ENCODE data around the gene CLEC2L.
"Not testable (repeated sequence)": the region's sequence is repeated elsewhere in the genome, so short reads cannot be mapped to it uniquely, and the experiment has no call there.

The CLEC2L gene

DNA sequence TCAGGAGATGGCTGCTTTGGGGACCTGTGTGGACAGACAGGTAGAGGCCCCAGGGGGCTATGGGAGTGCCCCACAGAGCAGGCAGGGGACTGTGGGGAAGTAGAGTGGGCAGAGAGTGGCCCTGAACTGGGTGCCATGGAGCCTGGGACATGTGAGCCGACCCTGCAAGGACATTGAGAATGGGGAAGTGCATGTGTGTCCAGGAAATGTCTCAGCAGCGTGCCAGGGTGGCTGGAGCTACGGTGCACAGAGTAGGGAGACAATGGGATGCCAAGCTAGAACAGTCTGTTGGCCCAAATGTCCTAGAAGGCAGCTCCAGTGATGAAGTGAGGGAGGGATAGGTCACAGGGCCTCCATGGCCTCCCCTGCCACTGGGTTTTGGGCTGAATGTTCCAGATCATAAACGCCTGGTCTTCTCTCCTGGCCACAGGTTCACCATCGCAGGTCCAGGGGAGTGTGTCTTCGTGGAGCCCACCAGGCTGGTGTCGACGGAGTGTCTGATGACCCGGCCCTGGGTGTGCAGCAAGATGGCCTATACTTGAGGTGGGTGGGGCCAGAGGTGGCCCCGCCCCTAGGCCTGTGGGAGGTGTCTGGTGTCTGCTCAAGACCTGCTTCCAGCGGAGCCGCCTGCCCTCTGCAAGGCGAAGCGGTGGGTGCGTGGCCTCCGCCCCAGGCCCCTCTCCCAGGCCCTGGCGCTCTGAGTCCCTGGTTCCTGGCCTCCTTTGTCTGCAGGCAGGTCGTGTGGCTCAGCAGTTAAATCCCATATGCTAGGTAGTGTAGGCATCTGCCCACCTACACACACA is 20.5 kb downstream of the CLEC2L start:
- in situ Hi-C loops (cut with HindIII; ENCODE audit: low sequenced_read_pairs) = no loop called here
- DNase-seq (ENCODE audit: low read depth) = no peak

DNA sequence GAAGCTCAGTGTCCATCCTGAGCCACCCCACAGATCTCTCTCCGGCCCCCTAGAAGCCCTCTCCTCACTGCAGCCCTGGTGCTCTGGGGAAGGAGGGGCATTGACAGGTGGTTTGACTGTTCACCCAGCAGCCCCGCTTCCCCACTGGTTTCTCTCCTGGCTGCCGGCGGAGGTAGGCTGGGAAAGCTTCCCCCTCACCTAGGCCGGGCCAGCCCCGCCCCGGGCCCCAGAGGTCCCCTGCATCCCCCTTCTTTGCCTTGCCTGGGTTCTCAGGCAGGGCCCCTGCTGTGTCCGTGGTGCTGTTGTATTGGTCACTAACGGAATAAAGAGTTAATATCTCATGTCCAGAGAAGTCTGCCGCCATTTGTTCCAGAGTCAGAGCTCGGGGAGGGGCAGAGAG is 21.2 kb downstream of the CLEC2L start:
- no peak for DNase-seq (ENCODE audit: low read depth)
- H3K4me3 ChIP-seq (ENCODE audit: low read depth, low read length) = no peak overlapping the region
- in situ Hi-C loops (cut with HindIII; ENCODE audit: low sequenced_read_pairs) = no loop called here
- TF ChIP-seq, protein P1, sequence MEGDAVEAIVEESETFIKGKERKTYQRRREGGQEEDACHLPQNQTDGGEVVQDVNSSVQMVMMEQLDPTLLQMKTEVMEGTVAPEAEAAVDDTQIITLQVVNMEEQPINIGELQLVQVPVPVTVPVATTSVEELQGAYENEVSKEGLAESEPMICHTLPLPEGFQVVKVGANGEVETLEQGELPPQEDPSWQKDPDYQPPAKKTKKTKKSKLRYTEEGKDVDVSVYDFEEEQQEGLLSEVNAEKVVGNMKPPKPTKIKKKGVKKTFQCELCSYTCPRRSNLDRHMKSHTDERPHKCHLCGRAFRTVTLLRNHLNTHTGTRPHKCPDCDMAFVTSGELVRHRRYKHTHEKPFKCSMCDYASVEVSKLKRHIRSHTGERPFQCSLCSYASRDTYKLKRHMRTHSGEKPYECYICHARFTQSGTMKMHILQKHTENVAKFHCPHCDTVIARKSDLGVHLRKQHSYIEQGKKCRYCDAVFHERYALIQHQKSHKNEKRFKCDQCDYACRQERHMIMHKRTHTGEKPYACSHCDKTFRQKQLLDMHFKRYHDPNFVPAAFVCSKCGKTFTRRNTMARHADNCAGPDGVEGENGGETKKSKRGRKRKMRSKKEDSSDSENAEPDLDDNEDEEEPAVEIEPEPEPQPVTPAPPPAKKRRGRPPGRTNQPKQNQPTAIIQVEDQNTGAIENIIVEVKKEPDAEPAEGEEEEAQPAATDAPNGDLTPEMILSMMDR (IDR thresholded peaks at IDR 0.05; ENCODE audit: low read depth, low read length, missing control alignments) = no peak

More for the DNA sequence above, 20.5 kb downstream of the CLEC2L start:
- TF ChIP-seq, protein P1 (IDR thresholded peaks at IDR 0.05; ENCODE audit: low read depth, low read length, missing control alignments) = no peak
- H3K4me3 ChIP-seq (ENCODE audit: low read depth, low read length) = no peak overlapping the region

DNA sequence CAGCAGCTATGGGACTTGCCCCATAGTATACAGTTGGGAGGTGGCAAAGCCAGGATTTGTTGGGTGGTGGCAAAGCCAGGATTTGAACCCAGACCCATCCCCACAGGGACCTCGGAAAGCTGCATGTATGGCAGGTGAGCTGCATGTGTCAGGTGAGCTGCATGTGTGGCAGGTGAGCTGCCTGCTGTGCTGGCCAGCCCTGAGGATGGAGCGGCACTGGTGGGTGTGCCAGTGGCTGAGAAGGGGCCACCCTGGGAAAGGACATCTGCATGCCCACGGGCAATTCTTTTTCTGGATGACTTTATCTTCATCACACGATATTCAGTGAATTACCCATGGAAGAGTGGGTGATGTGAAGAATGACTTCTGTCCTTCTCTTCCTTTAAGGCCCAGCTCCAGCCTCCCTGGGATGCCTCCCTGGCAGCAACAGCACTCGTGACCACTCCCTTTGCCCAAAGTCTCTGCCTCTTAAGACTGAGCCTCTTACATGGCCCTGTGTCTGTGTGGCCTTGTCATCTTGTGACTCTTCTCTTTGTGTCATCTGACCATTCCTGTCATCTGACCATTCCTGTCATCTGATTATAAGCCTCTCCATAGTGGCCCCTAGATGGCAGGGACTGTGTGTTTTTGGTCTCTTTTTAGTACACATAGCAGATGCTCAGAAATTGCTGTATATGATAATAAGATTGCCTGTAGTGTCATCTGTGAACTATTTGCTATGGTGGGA is 25.0 kb downstream of the CLEC2L start:
- no peak for DNase-seq (ENCODE audit: low read depth)
- TF ChIP-seq, protein P1 (IDR thresholded peaks at IDR 0.05; ENCODE audit: low read depth, low read length, missing control alignments) = no peak
- H3K4me3 ChIP-seq (ENCODE audit: low read depth, low read length) = no peak overlapping the region
- in situ Hi-C loops (cut with HindIII; ENCODE audit: low sequenced_read_pairs) = no loop called here

DNA sequence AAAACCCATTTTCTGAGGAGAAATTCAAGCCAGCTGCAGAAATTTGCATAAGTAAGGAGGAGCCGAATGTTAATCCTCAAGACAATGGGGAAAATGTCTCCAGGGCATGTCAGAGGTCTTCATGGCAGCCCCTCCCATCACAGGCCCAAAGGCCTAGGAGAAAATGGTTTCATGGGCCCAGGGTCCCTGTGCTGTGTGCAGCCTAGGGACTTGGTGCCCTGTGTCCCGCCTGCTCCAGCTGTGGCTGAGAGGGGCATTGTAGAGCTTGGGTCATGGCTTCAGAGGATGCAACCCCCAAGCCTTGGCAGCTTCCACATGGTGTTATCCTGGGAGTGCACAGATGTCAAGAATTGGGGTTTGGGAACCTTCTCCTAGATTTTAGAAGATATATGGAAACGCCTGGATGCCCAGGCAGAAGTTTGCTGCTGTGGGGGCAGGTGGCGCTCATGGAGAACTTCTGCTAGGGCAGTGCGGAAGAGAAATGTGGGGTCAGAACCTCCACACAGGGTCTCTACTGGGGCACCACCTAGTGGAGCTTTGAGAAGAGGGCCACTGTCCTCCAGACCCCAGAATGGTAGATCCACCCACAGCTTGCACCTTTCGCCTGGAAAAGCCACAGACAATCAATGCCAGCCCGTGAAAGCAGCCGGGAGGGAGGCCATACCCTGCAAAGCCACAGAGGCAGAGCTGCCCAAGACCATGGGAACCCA is 30.7 kb downstream of the CLEC2L start:
- in situ Hi-C loops (cut with HindIII; ENCODE audit: low sequenced_read_pairs); H3K4me3 ChIP-seq (ENCODE audit: low read depth, low read length); DNase-seq (ENCODE audit: low read depth): not testable (repeated sequence)

DNA sequence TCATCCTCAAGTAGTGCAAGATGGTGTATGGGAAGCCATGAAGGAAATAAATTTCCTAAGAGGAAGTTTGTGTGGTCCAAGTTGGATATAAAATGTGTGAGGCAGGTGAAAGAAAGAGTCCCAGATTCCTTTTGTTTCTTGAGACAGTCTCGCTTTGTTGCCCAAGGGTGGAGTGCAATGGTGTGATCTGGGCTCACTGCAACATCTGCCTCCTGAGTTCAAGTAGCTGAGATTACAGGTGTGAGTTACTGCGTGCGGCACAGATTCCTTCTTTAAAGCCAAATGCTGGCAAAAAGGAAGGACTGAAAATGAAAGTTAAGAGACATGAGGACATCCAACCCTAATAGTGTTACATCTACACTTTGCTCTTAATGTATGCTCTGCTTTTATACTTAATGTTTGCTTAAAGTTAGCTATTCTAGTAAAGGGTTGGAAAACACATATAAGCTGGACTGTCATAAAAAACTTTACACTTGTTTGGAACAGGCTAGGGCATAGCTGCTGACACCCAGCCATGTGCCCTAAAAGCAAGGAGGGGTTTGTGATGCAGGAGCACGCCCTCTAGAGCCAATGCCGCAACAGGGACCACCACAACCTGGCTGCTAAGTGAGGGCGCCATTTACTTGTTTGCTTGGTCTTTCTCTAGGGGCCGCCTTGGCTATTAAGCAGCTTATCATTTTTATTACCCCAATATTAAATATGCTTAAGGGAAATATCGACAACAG is 34.5 kb downstream of the CLEC2L start:
- in situ Hi-C loops (cut with HindIII; ENCODE audit: low sequenced_read_pairs) = no loop called here
- TF ChIP-seq, protein P1 (IDR thresholded peaks at IDR 0.05; ENCODE audit: low read depth, low read length, missing control alignments) = peak; percentile 10
- DNase-seq (ENCODE audit: low read depth) = no peak
- H3K4me3 ChIP-seq (ENCODE audit: low read depth, low read length) = no peak overlapping the region

DNA sequence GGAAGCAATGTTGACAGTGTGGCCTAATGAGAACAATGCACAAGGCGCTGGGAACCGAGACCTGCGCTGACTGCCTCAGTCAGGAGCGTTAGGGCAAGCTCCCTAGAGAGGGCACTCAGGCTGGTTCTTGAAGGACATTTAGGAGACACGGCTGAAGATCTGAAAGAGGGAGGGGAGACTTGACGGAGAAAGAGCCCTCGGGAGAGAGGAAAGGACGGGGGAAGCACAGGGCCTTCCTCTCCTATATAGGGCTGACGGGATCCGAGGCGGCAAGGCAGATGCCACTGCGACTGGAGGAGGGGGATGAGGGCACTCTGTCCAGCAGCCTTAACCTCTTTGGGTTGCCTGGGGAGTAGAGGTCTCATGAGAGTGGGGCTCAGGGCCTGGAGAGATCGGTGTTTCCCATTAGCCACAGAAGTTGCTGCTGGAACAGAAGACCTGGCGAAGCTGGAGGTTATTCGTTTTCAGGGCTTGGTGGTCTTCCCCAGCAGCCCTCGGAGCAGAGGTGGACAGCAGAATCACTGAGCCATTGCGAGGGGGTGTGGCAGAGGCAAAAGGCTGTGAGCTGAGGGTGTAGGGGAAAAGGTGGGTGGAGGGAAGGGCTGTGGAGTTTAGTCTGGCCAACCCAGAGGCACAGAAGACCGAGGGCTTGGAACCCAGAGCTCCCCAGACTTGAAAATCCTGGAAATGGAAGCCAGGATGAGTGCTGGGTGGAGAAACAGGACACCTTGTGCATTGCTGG is 36.0 kb downstream of the CLEC2L start:
- TF ChIP-seq, protein P1 (IDR thresholded peaks at IDR 0.05; ENCODE audit: low read depth, low read length, missing control alignments) = no peak
- DNase-seq (ENCODE audit: low read depth) = no peak
- in situ Hi-C loops (cut with HindIII; ENCODE audit: low sequenced_read_pairs) = no loop called here
- no peak overlapping the region for H3K4me3 ChIP-seq (ENCODE audit: low read depth, low read length)

Data from astrocyte of the cerebellum (primary cell).